AG04449 (cell line): ENCODE data around the gene ABI3.

Experiments used
- CTCF ChIA-PET: fragments of 350-600 bp; formaldehyde crosslinking; extraction: SDS; loops from one replicate; lab custom pipeline; 2021; ENCODE audit warnings: antibody characterized with exemption; lab: Yijun Ruan, JAX
- POLR2A ChIA-PET: fragments of 400-600, 350-600 bp; formaldehyde crosslinking; extraction: SDS; loops from one replicate; lab custom pipeline; 2020; ENCODE audit warnings: antibody characterized with exemption, inconsistent platforms; lab: Yijun Ruan, JAX
- DNase-seq: peaks from one replicate; pipeline ENCODE4 v3.0.0-alpha.2; 2010; ENCODE audit warnings: low read depth, low spot score
- H3K4me3 ChIP-seq: 2 replicates; pipeline ENCODE4 v1.5.1; 2011; ENCODE audit warnings: low read depth, mild to moderate bottlenecking, control low read depth, low read length
- TF ChIP-seq, protein P1 (sequence below): IDR thresholded peaks from one replicate; pipeline ENCODE4 v1.5.1; 2011; ENCODE audit warnings: mild to moderate bottlenecking, moderate library complexity, low read length, control low read depth, inconsistent platforms; ENCODE audit not compliant: insufficient read depth; ENCODE audit errors: missing control alignments

The ABI3 gene

DNA sequence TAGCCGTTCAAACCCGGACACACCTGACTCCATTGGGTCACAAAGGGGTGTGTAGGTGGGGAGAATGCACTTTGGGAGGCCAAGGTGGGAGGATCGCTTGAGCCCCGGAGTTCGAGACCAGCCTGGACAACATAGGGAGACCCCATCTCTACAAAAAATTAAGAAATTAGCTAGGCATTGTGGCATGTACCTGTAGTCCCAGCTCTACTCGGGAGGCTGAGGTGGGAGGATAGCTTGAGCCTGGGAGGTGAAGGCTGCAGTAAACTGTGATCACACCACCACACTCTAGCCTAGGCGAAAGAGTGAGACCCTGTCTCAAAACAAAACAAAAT is 21.0 kb downstream of the ABI3 start:
- TF ChIP-seq, protein P1, sequence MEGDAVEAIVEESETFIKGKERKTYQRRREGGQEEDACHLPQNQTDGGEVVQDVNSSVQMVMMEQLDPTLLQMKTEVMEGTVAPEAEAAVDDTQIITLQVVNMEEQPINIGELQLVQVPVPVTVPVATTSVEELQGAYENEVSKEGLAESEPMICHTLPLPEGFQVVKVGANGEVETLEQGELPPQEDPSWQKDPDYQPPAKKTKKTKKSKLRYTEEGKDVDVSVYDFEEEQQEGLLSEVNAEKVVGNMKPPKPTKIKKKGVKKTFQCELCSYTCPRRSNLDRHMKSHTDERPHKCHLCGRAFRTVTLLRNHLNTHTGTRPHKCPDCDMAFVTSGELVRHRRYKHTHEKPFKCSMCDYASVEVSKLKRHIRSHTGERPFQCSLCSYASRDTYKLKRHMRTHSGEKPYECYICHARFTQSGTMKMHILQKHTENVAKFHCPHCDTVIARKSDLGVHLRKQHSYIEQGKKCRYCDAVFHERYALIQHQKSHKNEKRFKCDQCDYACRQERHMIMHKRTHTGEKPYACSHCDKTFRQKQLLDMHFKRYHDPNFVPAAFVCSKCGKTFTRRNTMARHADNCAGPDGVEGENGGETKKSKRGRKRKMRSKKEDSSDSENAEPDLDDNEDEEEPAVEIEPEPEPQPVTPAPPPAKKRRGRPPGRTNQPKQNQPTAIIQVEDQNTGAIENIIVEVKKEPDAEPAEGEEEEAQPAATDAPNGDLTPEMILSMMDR: no peak
- DNase-seq: no peak
- ChIA-PET CTCF (interaction anchor here (0.8 to 8.9 kb wide), 3 partner anchors 10 to 60 kb away, joined by 3 to 136 read pairs (median 14); no protein-coding TSS in a partner anchor), POLR2A (no interaction called here)
- no peak overlapping the region for H3K4me3 ChIP-seq

DNA sequence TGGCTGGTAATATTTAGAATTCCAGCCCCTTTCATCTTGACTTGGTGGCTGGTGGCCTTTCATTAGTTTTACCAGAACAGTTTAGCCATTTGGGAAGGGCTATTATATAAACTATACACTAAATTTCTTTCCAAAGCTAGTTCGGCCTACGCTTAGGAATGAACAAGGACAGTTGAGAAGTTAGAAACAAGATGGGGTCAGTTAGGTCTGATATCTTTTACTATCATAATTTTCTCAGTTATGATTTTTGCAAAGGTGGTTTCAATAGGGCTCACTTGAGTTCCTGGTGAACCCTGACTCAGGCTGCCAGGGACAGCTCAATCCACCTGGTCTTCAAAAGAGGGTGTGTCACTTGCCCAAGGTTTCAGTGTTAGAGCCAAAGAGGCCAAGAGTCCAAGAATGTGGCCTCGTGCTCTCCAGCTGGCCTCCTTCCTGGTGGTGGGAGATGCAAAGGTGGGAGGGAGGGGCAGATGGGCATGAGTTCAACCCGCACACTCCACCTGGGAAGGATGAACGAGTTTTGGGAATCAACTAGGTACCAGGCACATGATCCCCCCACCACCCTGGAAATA is 24.1 kb downstream of the ABI3 start:
- ChIA-PET POLR2A (no interaction called here), CTCF (interaction anchor here (2.4 kb wide), 1 partner anchor 7 kb away, joined by 15 read pairs; no protein-coding TSS in a partner anchor)
- no peak overlapping the region for H3K4me3 ChIP-seq
- no peak for DNase-seq
- TF ChIP-seq, protein P1: no peak

DNA sequence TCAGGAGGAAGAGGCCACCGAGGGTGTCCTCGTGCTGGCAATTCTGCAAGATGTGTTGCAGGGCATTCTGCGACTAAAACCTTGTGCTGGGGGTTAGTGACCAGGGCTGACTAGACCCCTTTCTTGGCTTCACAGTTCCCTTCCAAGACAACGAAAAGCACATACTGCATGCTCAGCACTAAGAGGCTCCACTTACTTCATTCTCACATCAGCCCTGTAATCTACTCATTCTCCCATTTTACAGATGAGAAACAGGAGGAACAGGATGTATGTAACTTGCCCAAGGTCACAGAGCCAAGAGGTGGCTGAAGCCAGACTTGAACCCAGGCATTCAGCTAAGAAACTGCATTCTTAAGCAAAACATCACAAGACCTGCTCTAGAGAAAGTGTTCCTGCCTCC is 25.4 kb downstream of the ABI3 start:
- no peak overlapping the region for H3K4me3 ChIP-seq
- DNase-seq: no peak
- ChIA-PET CTCF (interaction anchor here (2.4 kb wide), 1 partner anchor 8 kb away, joined by 15 read pairs; no protein-coding TSS in a partner anchor), POLR2A (no interaction called here)
- TF ChIP-seq, protein P1: no peak

DNA sequence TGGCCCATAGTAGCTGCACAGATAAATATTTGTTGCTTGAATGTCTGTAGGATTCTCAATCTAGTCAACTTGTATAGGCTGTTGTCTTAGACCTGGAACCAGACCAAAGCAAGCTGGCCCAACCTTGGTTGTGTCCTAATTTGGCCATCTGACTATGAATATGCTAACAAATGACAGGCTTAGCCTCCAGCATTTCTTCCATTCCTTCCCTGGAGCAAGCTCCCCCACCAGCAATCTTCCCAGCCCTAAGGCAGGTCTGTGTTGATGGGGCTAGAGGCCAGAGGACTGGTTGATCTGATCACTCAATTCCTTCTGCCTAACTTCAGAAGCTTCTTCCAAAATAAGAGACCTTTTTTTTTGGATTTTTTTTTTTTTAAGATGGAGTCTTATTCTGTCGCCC is 29.5 kb downstream of the ABI3 start:
- no peak for DNase-seq
- TF ChIP-seq, protein P1: no peak
- CTCF ChIA-PET: interaction anchor here (1.5 to 3.6 kb wide), 4 partner anchors 10 to 50 kb away, joined by 6 to 23 read pairs (median 10); partner anchors contain the start of gene PHOSPHO1
- POLR2A ChIA-PET: no interaction called here
- H3K4me3 ChIP-seq: no peak overlapping the region

DNA sequence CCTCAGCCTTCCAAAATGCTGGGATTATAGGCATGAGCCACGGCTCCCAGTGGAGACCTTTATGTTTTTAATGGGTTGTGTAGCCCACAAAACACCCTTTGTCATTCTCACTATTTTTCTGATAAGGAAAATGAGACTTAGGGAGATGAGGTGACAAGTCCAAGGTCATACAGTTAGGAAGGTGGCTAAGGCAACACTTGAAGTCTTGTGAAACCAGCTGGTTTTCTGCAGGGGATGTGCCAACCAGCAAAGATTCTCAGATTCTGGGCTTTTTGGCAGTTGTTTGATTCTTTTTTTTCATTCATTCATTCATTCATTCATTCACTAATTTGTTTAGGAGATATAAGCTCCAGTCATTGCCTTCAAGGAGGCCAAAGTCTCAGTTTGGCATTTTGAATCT is 30.1 kb downstream of the ABI3 start:
- H3K4me3 ChIP-seq: no peak overlapping the region
- TF ChIP-seq, protein P1: no peak
- CTCF ChIA-PET: interaction anchor here (1.5 to 3.6 kb wide), 4 partner anchors 10 to 49 kb away, joined by 4 to 23 read pairs (median 10); partner anchors contain the start of gene PHOSPHO1
- POLR2A ChIA-PET: no interaction called here
- DNase-seq: no peak

DNA sequence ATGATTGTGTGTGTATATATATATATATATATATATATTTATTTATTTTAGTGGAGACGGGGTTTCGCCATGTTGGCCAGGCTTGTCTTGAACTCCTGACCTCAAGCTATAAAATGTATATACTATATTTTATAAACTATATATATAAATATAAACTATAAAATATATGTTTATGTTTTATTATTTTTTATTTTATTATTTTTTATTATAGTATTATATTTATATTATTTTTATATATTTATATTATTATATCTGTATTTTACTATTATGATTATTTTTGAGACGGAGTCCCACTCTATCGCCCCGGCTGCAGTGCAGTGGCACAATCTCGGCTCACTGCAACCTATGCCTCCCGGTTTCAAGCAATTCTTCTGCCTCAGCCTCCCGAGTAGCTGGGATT is 30.5 kb downstream of the ABI3 start:
- CTCF ChIA-PET: interaction anchor here (1.5 to 3.6 kb wide), 4 partner anchors 11 to 48 kb away, joined by 4 to 23 read pairs (median 10); partner anchors contain the start of gene PHOSPHO1
- TF ChIP-seq, protein P1: no peak
- H3K4me3 ChIP-seq: no peak overlapping the region
- no peak for DNase-seq
- POLR2A ChIA-PET: no interaction called here
